IPS-18a (cell line): ENCODE results near the gene CCR5.
"Not testable (repeated sequence)": the region's sequence is repeated elsewhere in the genome, so short reads cannot be mapped to it uniquely, and the experiment has no call there.

ENCODE experiments used
- H3K27ac ChIP-seq: one replicate; pipeline ENCODE4 v1.5.1; 2013; ENCODE audit warnings: low read length
- H3K27me3 ChIP-seq: one replicate; pipeline ENCODE4 v1.6.1; 2013; ENCODE audit warnings: mild to moderate bottlenecking, low read length; ENCODE audit not compliant: control insufficient read depth, insufficient read depth
- H3K36me3 ChIP-seq: one replicate; pipeline ENCODE4 v1.6.1; 2013; ENCODE audit warnings: low read depth, low read length; ENCODE audit not compliant: control insufficient read depth
- H3K4me1 ChIP-seq: one replicate; pipeline ENCODE4 v1.6.1; 2013; ENCODE audit warnings: low read depth, low read length; ENCODE audit not compliant: control insufficient read depth
- H3K4me3 ChIP-seq: one replicate; pipeline ENCODE4 v1.5.1; 2013; ENCODE audit warnings: low read length
- H3K9ac ChIP-seq: one replicate; pipeline ENCODE4 v1.6.1; 2013; ENCODE audit warnings: mild to moderate bottlenecking, low read length, moderate library complexity
- H3K9me3 ChIP-seq: one replicate; pipeline ENCODE4 v1.6.1; 2013; ENCODE audit warnings: low read depth, low read length; ENCODE audit not compliant: control insufficient read depth

Gene CCR5

GRCh38 chr3:46401579-46401978 is 30.8 kb downstream of the CCR5 start:
- H3K9ac ChIP-seq = no peak overlapping the region
- H3K9me3 ChIP-seq = no peaks in the 10 kb centered on the region
- no peaks in the 10 kb centered on the region for H3K4me1 ChIP-seq
- no peaks in the 10 kb centered on the region for H3K36me3 ChIP-seq
- no peak overlapping the region for H3K4me3 ChIP-seq
- no peak overlapping the region for H3K27ac ChIP-seq
- H3K27me3 ChIP-seq = no peaks in the 10 kb centered on the region

DNA sequence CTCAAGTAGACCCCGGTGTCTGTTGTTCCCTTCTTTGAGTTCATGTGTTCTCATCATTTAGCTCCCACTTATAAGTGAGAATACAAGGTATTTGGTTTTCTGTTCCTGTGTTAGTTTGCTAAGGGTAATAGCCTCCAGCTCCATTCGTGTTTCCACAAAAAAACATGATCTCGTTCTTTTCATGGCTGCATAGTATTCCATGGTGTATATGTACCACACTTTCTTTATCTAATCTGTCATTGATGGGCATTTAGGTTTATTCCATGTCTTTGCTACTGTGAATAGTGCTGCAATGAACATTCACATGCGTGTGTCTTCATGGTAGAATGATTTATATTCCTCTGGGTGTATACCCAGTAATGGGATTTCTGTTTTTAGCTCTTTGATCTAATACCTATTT is 32.2 kb downstream of the CCR5 start:
- not testable (repeated sequence) for H3K9ac ChIP-seq, H3K9me3 ChIP-seq, H3K27ac ChIP-seq, H3K27me3 ChIP-seq, H3K36me3 ChIP-seq, H3K4me1 ChIP-seq, H3K4me3 ChIP-seq

DNA sequence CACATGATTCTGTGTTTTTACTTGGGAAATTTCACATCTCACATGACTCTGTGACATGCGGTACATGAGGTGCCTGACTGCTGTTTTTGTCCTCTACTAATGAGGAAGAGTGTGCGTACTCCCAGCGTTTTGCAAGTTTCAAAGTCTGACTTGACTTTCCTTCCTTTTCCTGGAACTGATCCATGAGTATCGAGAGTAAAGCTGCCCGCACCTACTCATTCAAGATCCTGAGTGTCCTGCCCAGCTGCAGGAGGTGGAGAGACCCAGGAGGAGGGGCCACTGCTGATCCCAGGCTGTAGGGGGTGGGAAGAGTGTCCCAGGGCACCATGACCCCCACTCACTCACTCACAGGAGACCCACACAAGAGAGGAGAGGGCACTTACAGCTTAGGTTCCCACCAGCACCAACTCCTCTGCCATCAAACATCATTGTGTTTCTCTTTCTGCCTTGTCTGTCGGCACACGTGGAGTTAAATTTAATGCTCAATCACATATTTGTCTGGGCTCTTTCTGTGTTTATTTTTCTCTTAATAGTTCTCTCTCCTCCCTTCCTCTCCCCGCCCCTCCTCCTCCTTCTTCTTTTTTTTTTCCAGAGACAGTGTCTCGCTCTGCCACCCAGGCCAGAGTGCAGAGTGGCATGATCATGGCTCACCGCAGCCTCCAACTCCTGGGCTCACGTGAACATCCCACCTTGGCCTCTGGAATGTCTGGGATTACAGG is 34.7 kb downstream of the CCR5 start:
- no peaks in the 10 kb centered on the region for H3K4me1 ChIP-seq
- H3K4me3 ChIP-seq = no peak overlapping the region
- no peak overlapping the region for H3K27ac ChIP-seq
- H3K27me3 ChIP-seq = no peaks in the 10 kb centered on the region
- no peaks in the 10 kb centered on the region for H3K9me3 ChIP-seq
- H3K36me3 ChIP-seq = no peaks in the 10 kb centered on the region
- H3K9ac ChIP-seq = no peak overlapping the region

GRCh38 chr3:46406443-46406787 is 35.7 kb downstream of the CCR5 start:
- Histone ChIP-seq H3K9me3 (no peaks in the 10 kb centered on the region), H3K27ac (no peak overlapping the region), H3K27me3 (no peaks in the 10 kb centered on the region), H3K36me3 (no peaks in the 10 kb centered on the region), H3K4me3 (no peak overlapping the region), H3K9ac (no peak overlapping the region), H3K4me1 (no peaks in the 10 kb centered on the region)

DNA sequence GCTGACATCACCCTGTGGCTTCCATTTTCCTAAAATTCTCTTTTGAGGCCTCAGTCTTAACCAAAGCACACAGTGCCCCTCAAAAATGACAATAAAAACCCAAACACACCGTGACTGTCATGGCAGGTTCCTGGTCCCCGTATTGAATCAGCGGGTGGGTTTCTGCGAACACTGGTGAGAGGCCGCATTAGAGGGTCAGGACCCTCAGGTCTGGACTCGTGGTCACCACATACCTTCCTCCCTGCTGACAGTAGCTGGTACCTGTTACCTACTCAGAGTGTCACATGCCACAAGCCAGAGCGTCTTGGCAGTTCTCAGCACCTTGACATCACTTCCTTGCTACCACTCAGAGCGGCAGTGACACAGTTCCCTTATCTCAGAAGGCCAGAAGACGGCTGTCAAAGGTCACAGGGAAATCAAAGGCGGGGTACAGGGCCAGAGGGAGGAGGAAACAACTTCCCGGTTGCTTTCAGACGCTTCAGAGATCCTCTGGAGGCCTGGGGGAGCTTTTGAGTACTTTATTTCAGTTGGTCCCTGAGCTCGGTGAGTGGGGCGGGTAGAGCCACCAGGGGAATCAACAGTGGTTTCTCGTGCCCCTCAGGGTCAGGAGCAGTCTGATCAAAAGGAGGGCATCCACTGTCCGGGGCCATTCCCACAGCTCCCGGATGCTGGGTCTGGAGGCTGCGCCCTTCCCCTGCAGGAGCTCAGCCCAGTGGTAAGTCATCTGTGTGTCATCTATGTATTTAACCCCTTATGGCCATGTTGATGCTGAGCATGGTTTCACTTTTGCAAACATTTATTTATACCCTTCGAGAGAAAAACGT is 36.3 kb downstream of the CCR5 start, which contains the start of the genes CCR5AS and CCRL2:
CCR5AS (minus strand) TSS at position 279 of the 824 bp plus-strand sequence.
CCRL2 (plus strand) TSS at position 472 of the 824 bp plus-strand sequence. CDS start 821 bp downstream, outside the sequence.
- H3K27me3 ChIP-seq = no peaks in the 10 kb centered on the region
- H3K9me3 ChIP-seq = no peaks in the 10 kb centered on the region
- H3K4me1 ChIP-seq = no peaks in the 10 kb centered on the region
- H3K4me3 ChIP-seq = no peak within 1 kb of the TSS
- H3K36me3 ChIP-seq = no peaks in the 10 kb centered on the region
- no peak within 1 kb of the TSS for H3K27ac ChIP-seq
- no peak within 1 kb of the TSS for H3K9ac ChIP-seq

DNA sequence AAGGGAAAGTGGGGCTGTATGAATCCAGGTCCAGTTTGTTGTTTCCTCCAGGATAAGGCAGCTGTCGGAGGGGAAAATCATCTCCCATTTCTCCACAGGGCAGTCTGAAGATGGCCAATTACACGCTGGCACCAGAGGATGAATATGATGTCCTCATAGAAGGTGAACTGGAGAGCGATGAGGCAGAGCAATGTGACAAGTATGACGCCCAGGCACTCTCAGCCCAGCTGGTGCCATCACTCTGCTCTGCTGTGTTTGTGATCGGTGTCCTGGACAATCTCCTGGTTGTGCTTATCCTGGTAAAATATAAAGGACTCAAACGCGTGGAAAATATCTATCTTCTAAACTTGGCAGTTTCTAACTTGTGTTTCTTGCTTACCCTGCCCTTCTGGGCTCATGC is 37.2 kb downstream of the CCR5 start:
- H3K4me1 ChIP-seq = no peaks in the 10 kb centered on the region
- no peaks in the 10 kb centered on the region for H3K9me3 ChIP-seq
- H3K36me3 ChIP-seq = no peaks in the 10 kb centered on the region
- no peak overlapping the region for H3K27ac ChIP-seq
- no peaks in the 10 kb centered on the region for H3K27me3 ChIP-seq
- H3K9ac ChIP-seq = no peak overlapping the region
- H3K4me3 ChIP-seq = no peak overlapping the region

- H3K27me3 ChIP-seq = no peaks in the 10 kb centered on the region
- H3K4me3 ChIP-seq = no peak overlapping the region
- no peak overlapping the region for H3K9ac ChIP-seq
- no peak overlapping the region for H3K27ac ChIP-seq
- H3K36me3 ChIP-seq = no peaks in the 10 kb centered on the region
- no peaks in the 10 kb centered on the region for H3K9me3 ChIP-seq
- no peaks in the 10 kb centered on the region for H3K4me1 ChIP-seq
Observed at GRCh38 chr3:46408853-46409252, 38.1 kb downstream of the CCR5 start.

DNA sequence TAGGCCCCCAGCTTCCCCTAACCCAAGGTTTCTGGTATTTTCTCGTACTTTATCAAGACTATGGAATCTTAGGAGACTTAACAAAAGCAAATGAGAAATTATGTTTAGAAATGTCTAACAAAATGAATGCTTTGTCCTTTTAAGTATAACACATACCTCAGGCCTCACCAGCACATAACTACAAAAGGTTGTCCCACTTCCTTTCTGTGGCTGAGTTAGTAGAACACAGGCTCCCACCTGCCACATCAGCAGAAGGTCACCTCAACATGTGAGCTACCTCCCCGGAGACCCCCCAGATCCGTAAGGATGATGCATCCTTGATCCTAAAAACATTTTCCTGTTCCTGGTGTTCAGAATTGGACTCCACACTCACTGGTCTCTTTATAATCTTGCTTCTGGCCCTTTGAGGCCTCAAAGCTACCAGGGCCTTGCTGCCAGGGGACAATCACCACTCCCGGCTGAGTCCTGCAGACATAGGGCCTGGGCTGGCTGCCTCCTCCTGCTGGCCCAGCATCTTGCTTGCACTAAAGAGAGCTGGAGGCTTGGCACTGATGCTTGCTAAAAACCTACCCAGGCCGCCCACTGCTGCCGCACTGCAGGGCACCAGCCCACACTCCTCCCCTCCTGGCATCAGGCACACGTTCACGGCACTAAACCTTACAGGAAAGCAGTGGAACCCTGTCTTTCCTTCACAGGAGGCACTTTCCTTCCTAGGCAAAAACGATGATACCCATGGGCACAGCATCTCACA is 39.2 kb downstream of the CCR5 start:
- Histone ChIP-seq H3K4me3 (no peak overlapping the region), H3K4me1 (no peaks in the 10 kb centered on the region), H3K27me3 (no peaks in the 10 kb centered on the region), H3K36me3 (no peaks in the 10 kb centered on the region), H3K9ac (no peak overlapping the region), H3K27ac (no peak overlapping the region), H3K9me3 (no peaks in the 10 kb centered on the region)

- no peaks in the 10 kb centered on the region for H3K27me3 ChIP-seq
- H3K9me3 ChIP-seq = no peaks in the 10 kb centered on the region
- no peaks in the 10 kb centered on the region for H3K4me1 ChIP-seq
- H3K4me3 ChIP-seq = no peak overlapping the region
- no peaks in the 10 kb centered on the region for H3K36me3 ChIP-seq
- H3K27ac ChIP-seq = no peak overlapping the region
- H3K9ac ChIP-seq = no peak overlapping the region
Observed at GRCh38 chr3:46410669-46411068, 39.9 kb downstream of the CCR5 start.

DNA sequence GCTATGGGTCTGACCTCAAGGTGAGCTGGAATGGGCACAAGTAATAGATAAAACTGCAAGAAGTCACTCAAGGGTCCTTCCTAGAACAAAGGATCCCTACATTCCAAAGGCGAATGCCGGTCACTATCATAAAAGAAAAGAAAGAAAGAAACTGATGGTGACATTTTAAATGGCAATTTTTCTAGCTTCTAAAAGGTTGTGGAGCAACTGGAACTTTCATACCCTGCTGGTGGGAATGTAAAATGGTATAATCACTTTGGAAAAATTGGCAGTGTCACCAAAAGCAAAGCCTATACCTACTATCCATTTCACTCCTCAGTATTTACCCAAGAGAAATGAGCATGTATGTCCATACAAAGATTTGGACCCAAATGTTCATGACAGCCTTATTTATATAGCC is 40.5 kb downstream of the CCR5 start:
- H3K27me3 ChIP-seq = no peaks in the 10 kb centered on the region
- no peaks in the 10 kb centered on the region for H3K9me3 ChIP-seq
- H3K27ac ChIP-seq = no peak overlapping the region
- no peak overlapping the region for H3K9ac ChIP-seq
- H3K4me3 ChIP-seq = no peak overlapping the region
- H3K36me3 ChIP-seq = no peaks in the 10 kb centered on the region
- H3K4me1 ChIP-seq = no peaks in the 10 kb centered on the region

DNA sequence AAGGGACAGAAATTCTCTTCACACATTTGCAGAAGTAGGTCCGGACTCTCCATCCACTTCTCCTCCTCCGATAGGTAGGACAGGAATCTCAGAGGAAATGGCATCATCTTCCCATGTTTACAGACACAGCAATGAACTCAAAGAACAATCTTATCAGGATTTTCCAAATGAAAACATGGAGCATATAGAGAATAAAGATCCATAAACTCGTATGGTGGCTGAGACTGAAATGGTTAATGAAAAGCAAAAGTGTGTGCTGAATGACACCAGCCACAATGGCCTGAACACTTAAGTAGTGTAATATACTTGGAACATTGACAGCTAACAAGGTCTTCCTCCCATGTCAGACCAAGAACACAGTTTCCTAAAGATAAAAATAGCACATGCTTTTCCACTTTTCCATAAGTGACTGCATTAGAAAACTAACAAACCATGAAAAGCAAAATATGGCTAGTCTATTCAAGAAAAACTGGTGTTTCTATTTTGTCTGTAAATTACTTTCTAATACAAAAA is 42.1 kb downstream of the CCR5 start:
- Histone ChIP-seq H3K4me1 (no peaks in the 10 kb centered on the region), H3K27ac (no peak overlapping the region), H3K9me3 (no peaks in the 10 kb centered on the region), H3K27me3 (no peaks in the 10 kb centered on the region), H3K36me3 (no peaks in the 10 kb centered on the region), H3K9ac (no peak overlapping the region), H3K4me3 (no peak overlapping the region)
